SU-DHL-6 (cell line): ENCODE data around the gene NAA60.

Source experiments
- H2AFZ ChIP-seq: fragments of 200-600 bp; sonication (generic); 2 replicates; pipeline ENCODE4 v1.6.1; 2014; ENCODE audit warnings: low read depth, mild to moderate bottlenecking, moderate library complexity, mixed read lengths, antibody characterized with exemption, low read length; ENCODE audit not compliant: severe bottlenecking
- H3F3A ChIP-seq: fragments of 200-600 bp; shearing (Covaris generic); 2 replicates; pipeline ENCODE4 v1.6.0; 2016; ENCODE audit warnings: antibody characterized with exemption, mild to moderate bottlenecking; ENCODE audit not compliant: insufficient read depth
- H3K27ac ChIP-seq: fragments of 200-600 bp; sonication (generic); 2 replicates; pipeline ENCODE4 v1.5.1; 2016; ENCODE audit warnings: low read depth, mild to moderate bottlenecking, low read length, moderate library complexity, mixed read lengths
- H3K27me3 ChIP-seq: fragments of 200-600 bp; sonication (generic), shearing (Covaris generic); 2 replicates; pipeline ENCODE4 v1.6.0; 2014; ENCODE audit warnings: mild to moderate bottlenecking, low read length
- H3K36me3 ChIP-seq: fragments of 200-600 bp; sonication (generic); 2 replicates; pipeline ENCODE4 v1.6.1; 2014; ENCODE audit warnings: mild to moderate bottlenecking, low read length, mixed read lengths
- H3K4me2 ChIP-seq: fragments of 300-600, 200-600 bp; shearing (Covaris generic), sonication (generic); 2 replicates; pipeline ENCODE4 v1.6.0; 2014; ENCODE audit warnings: low read length, low read depth, mild to moderate bottlenecking; ENCODE audit not compliant: poor library complexity, severe bottlenecking
- H3K4me3 ChIP-seq: fragments of 200-600 bp; sonication (generic); 2 replicates; pipeline ENCODE4 v1.5.1; 2014; ENCODE audit warnings: antibody characterized with exemption, low read length, mild to moderate bottlenecking, mixed read lengths; ENCODE audit not compliant: insufficient read depth, poor library complexity, severe bottlenecking
- H3K79me2 ChIP-seq: fragments of 200-600 bp; sonication (generic); 2 replicates; pipeline ENCODE4 v1.6.1; 2014; ENCODE audit warnings: mild to moderate bottlenecking, low read length, moderate library complexity; ENCODE audit not compliant: insufficient read depth
- H3K9ac ChIP-seq: fragments of 200-600 bp; sonication (generic); 2 replicates; pipeline ENCODE4 v1.7.0; 2014; ENCODE audit warnings: mild to moderate bottlenecking, low read length
- H3K9me2 ChIP-seq: fragments of 200-600 bp; sonication (generic); replicated peaks from 2 replicates; pipeline ENCODE4 v1.6.1; 2014; ENCODE audit warnings: low read length; ENCODE audit not compliant: insufficient read depth
- H3K9me3 ChIP-seq: fragments of 200-600 bp; sonication (generic); 2 replicates; pipeline ENCODE4 v1.6.1; 2014; ENCODE audit warnings: low read length, mixed read lengths; ENCODE audit not compliant: insufficient read depth
- H4K20me1 ChIP-seq: fragments of 200-600 bp; sonication (generic); 2 replicates; pipeline ENCODE4 v1.6.1; 2014; ENCODE audit warnings: low read depth, mild to moderate bottlenecking, antibody characterized with exemption, low read length, moderate library complexity, mixed read lengths
- CTCF ChIP-seq: fragments of 200-600 bp; sonication (generic); IDR thresholded peaks from one replicate; pipeline ENCODE4 v1.5.1; 2017; ENCODE audit warnings: antibody characterized with exemption, mild to moderate bottlenecking, low read length, moderate library complexity; ENCODE audit not compliant: insufficient read depth, poor library complexity, severe bottlenecking
- EZH2phosphoT487 ChIP-seq: fragments of 200-600 bp; sonication (generic), shearing (Covaris generic); conservative IDR thresholded peaks from 2 replicates; pipeline ENCODE4 v1.6.1; 2018; ENCODE audit warnings: mild to moderate bottlenecking, antibody characterized with exemption, low read length, moderate library complexity, mixed read lengths

The NAA60 gene

GRCh38 chr16:3492356-3492755 lies 48.9 kb downstream of the NAA60 start:
- no peaks in the 10 kb centered on the region for H3K27me3 ChIP-seq
- no peak overlapping the region for H3K4me3 ChIP-seq
- H3K79me2 ChIP-seq = no peaks in the 10 kb centered on the region
- no peak overlapping the region for H3K4me2 ChIP-seq
- H3K27ac ChIP-seq = no peak overlapping the region
- H3K9me3 ChIP-seq = no peaks in the 10 kb centered on the region
- TF ChIP-seq CTCF (no peak), EZH2phosphoT487 (no peak)
- no peaks in the 10 kb centered on the region for H3K36me3 ChIP-seq
- no peaks in the 10 kb centered on the region for H3K9me2 ChIP-seq
- H2AFZ ChIP-seq = no peak overlapping the region
- no peaks in the 10 kb centered on the region; the same call in 1 of the 2 replicates for H4K20me1 ChIP-seq
- H3F3A ChIP-seq = peaks cover 3% of the 10 kb centered on the region; the same call in 1 of the 2 replicates
- H3K9ac ChIP-seq = no peak overlapping the region

- Histone ChIP-seq H3K27me3 (no peaks in the 10 kb centered on the region), H3K79me2 (no peaks in the 10 kb centered on the region), H3K9me3 (no peaks in the 10 kb centered on the region), H3F3A (peaks cover 5% of the 10 kb centered on the region; the same call in 1 of the 2 replicates), H3K9me2 (no peaks in the 10 kb centered on the region), H3K27ac (no peak overlapping the region), H4K20me1 (no peaks in the 10 kb centered on the region; the same call in 1 of the 2 replicates), H3K36me3 (no peaks in the 10 kb centered on the region), H3K4me2 (no peak overlapping the region), H2AFZ (no peak overlapping the region), H3K9ac (no peak overlapping the region), H3K4me3 (no peak overlapping the region)
- no peak for TF ChIP-seq CTCF
- no peak for TF ChIP-seq EZH2phosphoT487
These were observed 51.0 kb downstream of the NAA60 start for GRCh38 chr16:3494386-3494973.

- no peak within 1 kb of the TSS for H3K4me2 ChIP-seq
- H3K9ac ChIP-seq = no peak within 1 kb of the TSS
- no peaks in the 10 kb centered on the region for H3K36me3 ChIP-seq
- H3K9me3 ChIP-seq = no peaks in the 10 kb centered on the region
- H3K79me2 ChIP-seq = no peaks in the 10 kb centered on the region
- no peaks in the 10 kb centered on the region for H3K27me3 ChIP-seq
- no peak within 1 kb of the TSS for H3K4me3 ChIP-seq
- no peak within 1 kb of the TSS for H3K27ac ChIP-seq
- H3F3A ChIP-seq = peaks cover 8% of the 10 kb centered on the region; the same call in 1 of the 2 replicates
- TF ChIP-seq CTCF (no peak), EZH2phosphoT487 (no peak)
- H2AFZ ChIP-seq = no peak within 1 kb of the TSS
- H3K9me2 ChIP-seq = no peaks in the 10 kb centered on the region
- no peaks in the 10 kb centered on the region; the same call in 1 of the 2 replicates for H4K20me1 ChIP-seq
These were observed 51.7 kb downstream of the NAA60 start, which contains the start of gene C16orf90 for GRCh38 chr16:3495176-3495575. C16orf90 (minus strand) TSS chr16:3495489; CDS start chr16:3495421, 68 bp downstream.
